GM19395 (cell line): ENCODE data around the gene TAB3.

Source experiments
- ATAC-seq: cut with Tn5 transposase; IDR thresholded peaks from one replicate; pipeline ENCODE4 v1.9.1; 2021; ENCODE audit warnings: mild to moderate bottlenecking, moderate library complexity; ENCODE audit not compliant: unreplicated experiment

TAB3 gene

GRCh38 chrX:30889147-30890140 lies at the start of gene TAB3:
Gene TAB3, minus strand, starts transcription at chrX:30889254. Its CDS starts 29,666 bp downstream, at chrX:30859588.
- ATAC-seq = peak; percentile 88

- ATAC-seq = no peak
Observed at GRCh38 chrX:30938295-30938694, 49.2 kb upstream of the TAB3 start.

- no peak for ATAC-seq
Observed at GRCh38 chrX:30935985-30936384, 46.9 kb upstream of the TAB3 start.

GRCh38 chrX:30931920-30932319 lies 42.9 kb upstream of the TAB3 start:
- no peak for ATAC-seq

GRCh38 chrX:30930679-30931078 lies 41.6 kb upstream of the TAB3 start:
- ATAC-seq = no peak

- no peak for ATAC-seq
Observed at GRCh38 chrX:30930143-30930542, 41.1 kb upstream of the TAB3 start.

GRCh38 chrX:30920271-30920670 lies 31.2 kb upstream of the TAB3 start:
- no peak for ATAC-seq

- no peak for ATAC-seq
Observed at GRCh38 chrX:30918480-30918879, 29.4 kb upstream of the TAB3 start.

- ATAC-seq = no peak
Observed at GRCh38 chrX:30913492-30913891, 24.4 kb upstream of the TAB3 start.

GRCh38 chrX:30910124-30910860 lies 21.2 kb upstream of the TAB3 start:
- no peak for ATAC-seq

GRCh38 chrX:30906726-30907125 lies 17.7 kb upstream of the TAB3 start:
- no peak for ATAC-seq

- ATAC-seq = no peak
Observed at GRCh38 chrX:30905321-30905720, 16.3 kb upstream of the TAB3 start.

GRCh38 chrX:30904632-30905031 lies 15.6 kb upstream of the TAB3 start:
- no peak for ATAC-seq

- no peak for ATAC-seq
Observed at GRCh38 chrX:30904186-30904585, 15.1 kb upstream of the TAB3 start.

- no peak for ATAC-seq
Observed at GRCh38 chrX:30900227-30900626, 11.2 kb upstream of the TAB3 start.

GRCh38 chrX:30898886-30899285 lies 9.8 kb upstream of the TAB3 start:
- ATAC-seq = no peak

GRCh38 chrX:30895370-30895769 lies 6.3 kb upstream of the TAB3 start:
- no peak for ATAC-seq

GRCh38 chrX:30893206-30893605 lies 4.2 kb upstream of the TAB3 start:
- ATAC-seq = no peak

GRCh38 chrX:30892591-30892990 lies 3.5 kb upstream of the TAB3 start:
- ATAC-seq = no peak

GRCh38 chrX:30888526-30889146 lies 418 bp downstream of the TAB3 start:
- ATAC-seq = peak; percentile 35

- ATAC-seq = no peak
Observed at GRCh38 chrX:30887721-30888120, 1.3 kb downstream of the TAB3 start.
